Measurements from ENCODE around the gene CAMTA1.

Gene CAMTA1

GRCh38 chr1:7333094-7333493, 547.8 kb downstream of the CAMTA1 start:
- no peak for DNase-seq

- DNase-seq, result no peak
Measured at GRCh38 chr1:7333620-7334019, 548.4 kb downstream of the CAMTA1 start.

GRCh38 chr1:7334475-7335035, 549.3 kb downstream of the CAMTA1 start:
- DNase-seq, result no peak

DNA sequence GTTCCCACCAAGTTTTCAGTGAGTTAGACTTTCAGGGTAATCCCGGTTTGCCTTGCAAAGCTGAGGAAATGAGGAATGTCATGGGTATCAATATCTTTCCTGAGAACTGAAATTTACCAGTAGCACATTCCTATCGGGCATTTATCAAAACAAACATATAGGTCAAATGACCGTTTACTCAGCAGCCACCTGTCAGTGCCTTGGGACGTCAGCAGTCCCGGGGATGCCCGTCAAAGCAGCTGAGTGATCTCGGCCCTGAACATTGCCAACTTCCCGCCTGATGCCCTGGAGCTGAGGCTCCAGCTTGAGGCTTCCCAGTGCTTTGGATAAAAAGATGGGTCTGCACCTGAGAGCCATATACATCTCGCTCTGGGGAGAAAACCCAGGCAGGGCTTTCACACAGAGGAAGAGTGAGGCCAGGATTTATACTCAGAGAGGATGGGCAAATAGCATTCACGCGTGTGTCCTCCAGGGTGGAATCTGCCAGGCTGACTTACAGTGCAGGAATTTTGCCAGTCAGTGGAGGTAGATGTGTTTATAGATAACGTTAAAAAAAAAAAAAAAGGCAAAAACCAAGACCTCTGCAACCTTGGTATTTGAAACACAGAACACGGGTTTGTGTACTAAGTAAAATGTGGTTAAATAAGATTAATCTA, 550.1 kb downstream of the CAMTA1 start:
- DNase-seq, result no peak

DNA sequence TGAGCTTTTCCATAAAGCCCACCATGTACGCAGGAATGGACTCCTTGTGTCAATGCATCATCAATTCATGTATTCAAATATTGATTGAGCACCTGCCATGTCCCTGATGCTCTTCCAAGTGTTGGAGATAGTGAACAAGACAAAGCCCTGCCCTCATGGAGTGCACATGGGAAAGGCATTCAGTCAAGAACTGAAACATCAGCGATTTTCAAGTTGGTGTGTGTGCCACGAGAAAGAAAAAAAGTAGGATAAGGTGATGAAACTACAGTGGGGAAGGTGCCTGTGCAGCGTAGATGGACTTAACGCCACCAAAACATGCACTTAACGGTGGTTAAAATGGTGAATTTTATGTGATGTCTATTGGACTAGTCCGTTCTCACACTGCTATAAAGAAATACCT, 553.2 kb downstream of the CAMTA1 start:
- DNase-seq, result no peak

GRCh38 chr1:7339014-7339413, 553.8 kb downstream of the CAMTA1 start:
- DNase-seq, result no peak

DNA sequence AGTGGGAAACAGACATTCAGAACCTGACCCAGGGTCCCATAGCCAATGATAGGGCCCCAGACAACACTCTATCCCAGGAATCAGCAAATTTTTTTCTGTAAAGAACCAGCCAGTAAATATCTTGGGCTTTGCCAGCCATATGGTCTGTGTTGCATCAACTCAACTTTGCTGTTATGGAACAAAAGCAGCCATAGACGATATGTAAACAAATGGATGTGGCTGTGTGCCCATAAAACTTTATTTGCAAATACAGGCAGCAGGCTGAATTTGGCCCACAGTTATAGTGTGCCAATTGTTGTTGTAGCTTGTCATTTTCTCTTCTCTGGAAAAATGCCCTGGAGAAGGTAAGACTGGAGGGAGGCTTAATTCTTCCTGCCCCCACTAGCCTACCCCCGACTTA, 554.7 kb downstream of the CAMTA1 start:
- DNase-seq, result no peak

- no peak for DNase-seq
Measured at GRCh38 chr1:7341145-7341905, 556.1 kb downstream of the CAMTA1 start.

- no peak for DNase-seq
Measured at GRCh38 chr1:7343882-7344281, 558.6 kb downstream of the CAMTA1 start.

DNA sequence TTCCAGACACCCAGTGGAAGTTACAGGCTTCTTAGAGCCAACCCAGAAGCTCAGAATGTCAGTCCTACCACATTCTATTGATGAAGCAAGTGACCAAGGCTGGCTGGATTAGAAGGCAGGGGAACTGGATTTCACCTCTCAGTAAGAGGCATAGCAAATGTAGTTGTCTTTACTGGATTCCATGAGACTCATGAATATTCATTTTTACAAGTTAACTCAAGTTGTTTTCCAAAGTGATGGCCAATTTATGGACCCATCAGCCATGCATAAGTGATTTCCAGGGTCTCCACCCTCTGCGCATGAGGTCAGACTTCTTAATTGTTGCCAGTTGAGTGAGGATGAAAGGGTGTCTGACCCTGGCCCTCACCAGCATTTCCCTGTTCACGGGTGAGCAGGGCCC, 559.0 kb downstream of the CAMTA1 start:
- DNase-seq, result no peak

GRCh38 chr1:7345516-7345915, 560.3 kb downstream of the CAMTA1 start:
- no peak for DNase-seq

DNA sequence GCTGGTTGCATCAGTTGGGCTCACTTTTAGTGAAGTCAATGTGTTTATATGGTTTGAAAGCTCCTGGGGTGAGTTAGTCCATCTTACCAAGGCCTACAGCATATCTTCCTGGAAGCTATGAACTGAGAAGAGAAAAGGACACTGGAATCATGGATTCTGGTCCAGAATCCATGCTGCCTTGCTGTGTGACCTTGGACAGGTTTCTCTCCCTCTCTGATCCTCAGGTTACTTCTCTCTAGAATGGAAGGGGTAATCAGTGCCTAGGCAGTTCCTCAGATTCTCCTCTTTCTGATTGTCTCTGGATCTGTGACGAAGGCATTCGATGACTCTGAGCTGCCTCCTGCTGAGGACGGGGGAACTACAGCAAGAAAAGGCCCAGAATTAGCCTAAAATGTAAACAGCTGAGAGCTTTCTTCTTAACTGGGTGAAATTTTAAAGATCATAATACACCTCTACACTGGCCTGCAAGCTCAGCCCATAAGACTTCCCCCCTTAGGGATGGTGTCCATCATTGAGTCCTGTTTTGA, 560.9 kb downstream of the CAMTA1 start:
- no peak for DNase-seq

GRCh38 chr1:7346600-7347570, 561.6 kb downstream of the CAMTA1 start:
- DNase-seq, result no peak

GRCh38 chr1:7348073-7348472, 562.8 kb downstream of the CAMTA1 start:
- no peak for DNase-seq

DNA sequence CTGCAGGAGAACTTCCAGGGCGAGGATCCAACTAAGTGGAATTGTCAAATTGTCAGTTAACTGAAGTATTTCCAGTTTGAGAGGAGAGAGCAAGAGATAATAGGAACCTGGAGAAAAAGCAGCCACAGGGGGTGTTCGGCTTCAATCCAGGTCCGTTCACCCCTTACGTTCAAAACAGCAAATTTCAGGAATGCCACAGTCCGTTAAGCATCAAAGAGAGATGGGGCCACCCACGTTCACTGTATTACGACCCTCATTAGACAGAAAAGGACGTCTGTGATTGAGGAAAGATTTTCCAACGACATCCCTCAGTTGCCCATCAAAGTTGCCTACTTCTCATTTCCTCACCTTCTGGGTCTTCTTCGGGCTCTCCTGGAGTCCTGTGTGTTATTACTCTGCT, 563.3 kb downstream of the CAMTA1 start:
- DNase-seq, result no peak

DNA sequence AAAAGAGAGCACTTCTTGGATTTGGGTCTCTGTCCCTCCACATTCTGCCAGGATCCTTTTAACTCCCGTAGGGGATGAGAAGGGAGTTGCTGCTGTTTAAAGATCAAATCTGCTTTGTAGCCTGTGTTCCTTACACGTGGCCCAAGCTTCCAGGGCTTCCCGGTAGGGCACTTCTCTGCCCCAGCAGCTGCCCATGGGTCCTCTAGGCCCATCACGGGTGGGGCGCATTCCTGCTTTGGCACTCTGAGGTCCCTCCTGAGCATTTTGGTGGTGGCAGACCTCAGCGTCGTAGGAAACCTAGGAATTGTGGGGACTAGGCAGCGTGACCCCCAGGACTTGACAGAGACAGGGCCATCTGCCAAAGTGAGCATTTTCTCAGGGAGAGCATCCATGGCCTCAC, 565.5 kb downstream of the CAMTA1 start:
- no peak for DNase-seq

DNA sequence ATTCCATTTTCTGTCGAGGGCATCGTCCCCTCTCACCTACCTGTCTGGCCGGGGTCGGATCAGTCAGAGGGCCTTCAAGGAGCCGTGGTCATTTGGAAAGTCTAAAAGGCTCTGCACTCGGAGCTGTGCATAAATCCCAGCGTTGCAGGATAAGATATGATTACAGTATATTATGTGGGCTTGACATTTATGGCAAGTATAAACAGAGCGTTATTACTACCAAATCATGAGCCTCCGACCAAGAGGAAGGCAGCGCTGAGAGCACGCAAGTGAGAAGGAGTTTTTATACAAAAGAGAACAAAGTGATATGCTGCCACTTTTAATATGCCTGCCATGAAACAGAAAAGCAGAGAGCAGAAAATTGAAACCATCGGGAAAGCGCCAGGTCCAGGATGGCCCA, 566.4 kb downstream of the CAMTA1 start:
- no peak for DNase-seq

- DNase-seq, result no peak
Measured at GRCh38 chr1:7352364-7352763, 567.1 kb downstream of the CAMTA1 start.

DNA sequence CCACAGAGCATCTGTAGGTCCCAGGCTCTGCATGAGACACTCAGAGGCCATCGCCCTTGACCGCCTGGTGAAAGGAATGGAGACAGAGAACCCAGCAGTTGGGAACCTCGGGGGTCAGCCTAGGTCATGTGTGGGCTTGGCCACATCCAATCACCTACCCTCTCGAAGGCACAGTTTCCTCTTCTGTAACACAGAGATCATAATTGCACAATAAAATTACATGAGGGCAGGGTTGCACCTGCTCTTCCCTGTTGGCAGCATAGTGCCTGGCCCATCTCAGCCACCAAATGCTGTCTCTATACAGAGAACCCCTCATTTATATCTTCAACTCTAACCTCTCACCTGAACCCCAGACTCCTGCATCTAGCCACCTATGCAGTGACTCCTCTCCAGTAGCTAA, 567.7 kb downstream of the CAMTA1 start:
- DNase-seq, result no peak

DNA sequence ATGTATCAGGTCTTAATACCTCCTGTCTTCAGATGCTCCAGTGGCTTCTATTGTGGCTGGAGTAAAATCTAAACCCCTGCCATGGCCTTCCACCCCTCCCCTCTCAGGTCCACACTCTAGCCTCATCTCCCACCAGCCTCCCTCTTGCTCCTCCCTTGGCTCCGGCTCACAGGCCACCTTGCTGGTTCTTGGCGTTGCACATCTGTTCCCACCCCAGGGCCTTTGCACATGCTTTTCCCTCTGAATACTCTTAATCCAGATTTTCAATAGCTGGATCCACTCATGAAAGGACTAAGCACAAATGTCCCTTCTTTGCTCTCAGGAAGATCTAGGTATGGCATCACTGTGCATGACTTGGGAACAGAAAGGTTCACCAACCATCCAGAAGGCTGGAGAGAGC, 570.4 kb downstream of the CAMTA1 start:
- no peak for DNase-seq

- DNase-seq, result no peak
Measured at GRCh38 chr1:7356079-7356478, 570.8 kb downstream of the CAMTA1 start.

- DNase-seq, result no peak
Measured at GRCh38 chr1:7358425-7358824, 573.2 kb downstream of the CAMTA1 start.

- no peak for DNase-seq
Measured at GRCh38 chr1:7360526-7360925, 575.3 kb downstream of the CAMTA1 start.
